ENCODE results near the gene TRIM44. TPM values are rescaled to one million over a fixed set of nuclear protein-coding genes. Genes with fewer than 3 reads are reported as not detected.

Gene TRIM44
- polyA plus RNA-seq, 1 donor (not counting 4 experiments of a cell fraction or from before 2014, with no cell fraction given), result 48.3 TPM

DNA sequence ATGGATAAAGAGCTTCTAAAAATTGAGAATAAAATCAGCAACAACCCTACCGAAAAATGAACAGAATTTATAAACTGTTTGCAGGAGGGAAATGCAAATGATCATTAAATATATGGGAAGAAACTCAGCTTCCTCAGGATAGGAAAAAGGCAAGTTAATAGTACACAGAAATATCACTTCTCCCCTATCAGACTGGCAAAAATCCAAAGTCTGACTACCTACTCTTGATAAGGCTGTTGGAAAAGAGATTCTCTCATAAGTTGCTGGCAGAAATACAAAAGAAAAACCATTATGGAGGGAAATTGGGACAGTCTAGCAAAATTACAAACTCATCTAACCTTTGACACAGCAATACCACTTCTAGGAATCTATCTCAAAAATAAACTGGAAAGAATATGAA, 180.4 kb downstream of the TRIM44 start:
- H3K4me1 ChIP-seq (ENCODE audit: control insufficient read depth, extremely low read depth, insufficient read depth, low read length), result no peaks in the 10 kb centered on the region
- dilution Hi-C loops (cut with MboI; ENCODE audit: extremely low pct_ligation_motif_present, low sequenced_read_pairs), result no loop called here
- FAIRE-seq (no peak), DNase-seq (ENCODE audit: low read depth, low spot score) (no peak)
- no peak overlapping the region for H3K27ac ChIP-seq (ENCODE audit: control insufficient read depth, insufficient read depth, low read length)
- H3K9me3 ChIP-seq (ENCODE audit: control insufficient read depth, low read depth, low read length), result no peaks in the 10 kb centered on the region
- no peaks in the 10 kb centered on the region for H3K79me2 ChIP-seq (ENCODE audit: control insufficient read depth, insufficient read depth, low read length)
- H4K20me1 ChIP-seq (ENCODE audit: control insufficient read depth, extremely low read depth, insufficient read depth, low read length), result no peaks in the 10 kb centered on the region
- no peak overlapping the region for H3K4me2 ChIP-seq (ENCODE audit: control insufficient read depth, extremely low read depth, insufficient read depth, low read depth, low read length)
- no peak overlapping the region for H3K9ac ChIP-seq (ENCODE audit: control insufficient read depth, extremely low read depth, insufficient read depth, low read length)
- no peaks in the 10 kb centered on the region for H3K9me1 ChIP-seq (ENCODE audit: control insufficient read depth, extremely low read depth, insufficient read depth, low read length)
- TF ChIP-seq CTCF (optimal IDR thresholded peaks at IDR 0.05 in 1 of 3, IDR thresholded peaks at IDR 0.05 in 1 of 3, conservative IDR thresholded peaks at IDR 0.05 in 1 of 3; ENCODE audit: extremely low read depth in 1 of 3, insufficient read depth in 2 of 3, low read length in 3 of 3), result no peak
- no peak for TF ChIP-seq EZH2 (IDR thresholded peaks at IDR 0.05; ENCODE audit: low read length)
- H2AFZ ChIP-seq (ENCODE audit: control insufficient read depth, low read length), result no peak overlapping the region
- no peak overlapping the region for H3K4me3 ChIP-seq (ENCODE audit: control insufficient read depth in 2 of 3, extremely low read depth in 1 of 3, insufficient read depth in 2 of 3, low read depth in 1 of 3, low read length in 3 of 3)
- H3K27me3 ChIP-seq (ENCODE audit: control insufficient read depth, extremely low read depth, insufficient read depth, low read length), result peaks cover 16% of the 10 kb centered on the region
- H3K36me3 ChIP-seq (ENCODE audit: control insufficient read depth in 2 of 2, extremely low read depth in 1 of 2, insufficient read depth in 2 of 2, low read length in 2 of 2), result no peaks in the 10 kb centered on the region

DNA sequence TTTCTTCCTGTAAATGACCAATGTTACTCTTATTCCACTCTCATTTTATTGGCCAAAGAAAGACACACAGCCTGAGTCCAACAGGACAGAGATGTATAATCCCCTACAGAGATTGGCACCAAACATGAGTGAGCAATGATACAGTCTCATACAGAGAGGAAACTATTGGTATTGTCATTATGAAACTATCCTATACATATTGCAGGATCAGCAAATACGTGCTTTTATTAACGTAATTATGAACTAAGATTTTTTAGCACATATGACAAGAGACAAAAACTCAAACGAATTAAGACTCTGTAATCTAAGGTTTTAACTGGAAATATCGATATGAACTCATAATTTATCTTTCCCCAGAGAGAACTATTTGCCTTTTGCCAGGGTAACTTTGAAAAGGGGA, 182.0 kb downstream of the TRIM44 start:
- dilution Hi-C loops (cut with MboI; ENCODE audit: extremely low pct_ligation_motif_present, low sequenced_read_pairs), result no loop called here
- TF ChIP-seq EZH2 (IDR thresholded peaks at IDR 0.05; ENCODE audit: low read length), result no peak
- no peak for TF ChIP-seq CTCF (optimal IDR thresholded peaks at IDR 0.05 in 1 of 3, IDR thresholded peaks at IDR 0.05 in 1 of 3, conservative IDR thresholded peaks at IDR 0.05 in 1 of 3; ENCODE audit: extremely low read depth in 1 of 3, insufficient read depth in 2 of 3, low read length in 3 of 3)
- DNase-seq (ENCODE audit: low read depth, low spot score), result no peak
- H2AFZ ChIP-seq (ENCODE audit: control insufficient read depth, low read length), result no peak overlapping the region
- FAIRE-seq, result no peak
- no peaks in the 10 kb centered on the region for H3K36me3 ChIP-seq (ENCODE audit: control insufficient read depth in 2 of 2, extremely low read depth in 1 of 2, insufficient read depth in 2 of 2, low read length in 2 of 2)
- no peaks in the 10 kb centered on the region for H4K20me1 ChIP-seq (ENCODE audit: control insufficient read depth, extremely low read depth, insufficient read depth, low read length)
- no peaks in the 10 kb centered on the region for H3K9me1 ChIP-seq (ENCODE audit: control insufficient read depth, extremely low read depth, insufficient read depth, low read length)
- no peaks in the 10 kb centered on the region for H3K4me1 ChIP-seq (ENCODE audit: control insufficient read depth, extremely low read depth, insufficient read depth, low read length)
- no peak overlapping the region for H3K27ac ChIP-seq (ENCODE audit: control insufficient read depth, insufficient read depth, low read length)
- no peaks in the 10 kb centered on the region for H3K9me3 ChIP-seq (ENCODE audit: control insufficient read depth, low read depth, low read length)
- H3K79me2 ChIP-seq (ENCODE audit: control insufficient read depth, insufficient read depth, low read length), result no peaks in the 10 kb centered on the region
- H3K4me2 ChIP-seq (ENCODE audit: control insufficient read depth, extremely low read depth, insufficient read depth, low read depth, low read length), result no peak overlapping the region
- H3K27me3 ChIP-seq (ENCODE audit: control insufficient read depth, extremely low read depth, insufficient read depth, low read length), result peaks cover 22% of the 10 kb centered on the region
- no peak overlapping the region for H3K4me3 ChIP-seq (ENCODE audit: control insufficient read depth in 2 of 3, extremely low read depth in 1 of 3, insufficient read depth in 2 of 3, low read depth in 1 of 3, low read length in 3 of 3)
- no peak overlapping the region for H3K9ac ChIP-seq (ENCODE audit: control insufficient read depth, extremely low read depth, insufficient read depth, low read length)
